ENCODE measurements around the gene CD47. TPM values are rescaled to one million over a fixed set of nuclear protein-coding genes. Genes with fewer than 3 reads are reported as not detected.

Gene CD47
- total and polyA plus RNA-seq, 2 donors (not counting 1 experiment from before 2014, with no cell fraction given), result 86.4 to 259 TPM

- no peaks in the 10 kb centered on the region for H3K9me3 Mint-ChIP-seq (ENCODE audit: insufficient read depth)
- Histone ChIP-seq H3K4me1 (ENCODE audit: control insufficient read depth in 2 of 2, insufficient read depth in 2 of 2, low read length in 2 of 2) (peaks cover 24 to 25% of the 10 kb centered on the region in 2 donors), H3K9ac (ENCODE audit: low read length) (peak overlapping the region; percentile 58), H3K36me3 (replicated peaks in 1 of 2; ENCODE audit: control extremely low read depth in 1 of 2, control insufficient read depth in 1 of 2, extremely low read depth in 1 of 2, insufficient read depth in 2 of 2, low read length in 1 of 2) (no peaks in the 10 kb centered on the region), H3K27ac (ENCODE audit: low read length in 2 of 2) (no peak overlapping the region), H3K4me2 (replicated peaks; ENCODE audit: low read depth, low read length, poor library complexity, severe bottlenecking) (peak overlapping the region; percentile 71), H3K27me3 (replicated peaks in 1 of 4; ENCODE audit: control extremely low read depth in 1 of 4, control insufficient read depth in 3 of 4, insufficient read depth in 4 of 4, low read length in 3 of 4) (peaks cover 0 to 3% (median 0%) of the 10 kb centered on the region in 4 experiments), H4K20me1 (ENCODE audit: control insufficient read depth, insufficient read depth, low read length, poor library complexity, severe bottlenecking) (no peaks in the 10 kb centered on the region), H2AFZ (ENCODE audit: insufficient read depth, low read depth, low read length, poor library complexity, severe bottlenecking) (peak overlapping the region; percentile 63), H3K79me2 (ENCODE audit: control insufficient read depth, insufficient read depth, low read length) (no peaks in the 10 kb centered on the region), H3K9me3 (ENCODE audit: control extremely low read depth in 1 of 3, control insufficient read depth in 2 of 3, insufficient read depth in 1 of 3, low read length in 2 of 3) (peaks cover 1 to 4% (median 2%) of the 10 kb centered on the region in 3 donors), H3K4me3 (ENCODE audit: control extremely low read depth in 1 of 5, extremely low read depth in 1 of 5, insufficient read depth in 1 of 5, low read depth in 2 of 5, low read length in 4 of 5) (peak overlapping the region in 4 of 5 experiments; percentile 6 to 49 (median 40))
- intact Hi-C loops (cut with micrococcal nuclease), result no loop called here
- TF ChIP-seq EZH2 (IDR thresholded peaks at IDR 0.05; ENCODE audit: borderline replicate concordance, insufficient read depth, low read depth, low read length, poor library complexity, severe bottlenecking), result no peak
- peaks cover 10% of the 10 kb centered on the region for H3K27me3 Mint-ChIP-seq
- DNase-seq (peak; percentile 54), ATAC-seq (ENCODE audit: low read depth) (no peak)
- no peak overlapping the region for H3K27ac Mint-ChIP-seq
- ChIA-PET POLR2A (interaction anchor here (0.7 kb wide), 3 partner anchors 187 to 407 kb away, joined by 5 to 11 read pairs (median 6); no protein-coding TSS in a partner anchor), CTCF (no interaction called here)
- peak overlapping the region; percentile 69 for H3K4me3 Mint-ChIP-seq
- peaks cover 28% of the 10 kb centered on the region for H3K4me1 Mint-ChIP-seq
- WGBS (ENCODE audit: insufficient coverage), result 20% methylated on average over 3 of the region's 9 CpGs
Measured at GRCh38 chr3:108004647-108005046, 86.2 kb downstream of the CD47 start.

GRCh38 chr3:108001457-108001856 is 89.4 kb downstream of the CD47 start:
- ATAC-seq (ENCODE audit: low read depth) (no peak), DNase-seq (no peak)
- H3K9ac ChIP-seq (ENCODE audit: low read length), result no peak overlapping the region
- peaks cover 10% of the 10 kb centered on the region for H3K27me3 Mint-ChIP-seq
- H3K27me3 ChIP-seq (replicated peaks in 1 of 4; ENCODE audit: control extremely low read depth in 1 of 4, control insufficient read depth in 3 of 4, insufficient read depth in 4 of 4, low read length in 3 of 4), result peaks cover 0 to 3% (median 0%) of the 10 kb centered on the region in 4 experiments
- H2AFZ ChIP-seq (ENCODE audit: insufficient read depth, low read depth, low read length, poor library complexity, severe bottlenecking), result no peak overlapping the region
- POLR2A ChIA-PET, result interaction anchor here (0.6 kb wide), 1 partner anchor 15 kb away, joined by 3 read pairs; no protein-coding TSS in a partner anchor
- H3K27ac ChIP-seq (ENCODE audit: low read length in 2 of 2), result no peak overlapping the region
- no CpG with 5 or more reads among the region's 1 CpG for WGBS (ENCODE audit: insufficient coverage)
- no peak overlapping the region for H3K4me2 ChIP-seq (replicated peaks; ENCODE audit: low read depth, low read length, poor library complexity, severe bottlenecking)
- H3K79me2 ChIP-seq (ENCODE audit: control insufficient read depth, insufficient read depth, low read length), result no peaks in the 10 kb centered on the region
- intact Hi-C loops (cut with micrococcal nuclease), result no loop called here
- H3K4me3 ChIP-seq (ENCODE audit: control extremely low read depth in 1 of 5, extremely low read depth in 1 of 5, insufficient read depth in 1 of 5, low read depth in 2 of 5, low read length in 4 of 5), result no peak overlapping the region
- H3K9me3 Mint-ChIP-seq (ENCODE audit: insufficient read depth), result no peaks in the 10 kb centered on the region
- TF ChIP-seq CTCF (IDR thresholded peaks at IDR 0.05) (no peak), EZH2 (IDR thresholded peaks at IDR 0.05; ENCODE audit: borderline replicate concordance, insufficient read depth, low read depth, low read length, poor library complexity, severe bottlenecking) (no peak)
- no peaks in the 10 kb centered on the region for H3K36me3 ChIP-seq (replicated peaks in 1 of 2; ENCODE audit: control extremely low read depth in 1 of 2, control insufficient read depth in 1 of 2, extremely low read depth in 1 of 2, insufficient read depth in 2 of 2, low read length in 1 of 2)
- H4K20me1 ChIP-seq (ENCODE audit: control insufficient read depth, insufficient read depth, low read length, poor library complexity, severe bottlenecking), result no peaks in the 10 kb centered on the region
- peaks cover 1 to 4% (median 2%) of the 10 kb centered on the region in 3 donors for H3K9me3 ChIP-seq (ENCODE audit: control extremely low read depth in 1 of 3, control insufficient read depth in 2 of 3, insufficient read depth in 1 of 3, low read length in 2 of 3)
- CTCF ChIA-PET, result no interaction called here
- peaks cover 16% of the 10 kb centered on the region for H3K4me1 Mint-ChIP-seq
- H3K27ac Mint-ChIP-seq, result no peak overlapping the region
- peaks cover 20 to 25% of the 10 kb centered on the region in 2 donors for H3K4me1 ChIP-seq (ENCODE audit: control insufficient read depth in 2 of 2, insufficient read depth in 2 of 2, low read length in 2 of 2)
- H3K4me3 Mint-ChIP-seq, result no peak overlapping the region
